ENCODE measurements around the gene EVA1B. TPM values are rescaled to one million over a fixed set of nuclear protein-coding genes. Genes with fewer than 3 reads are reported as not detected.

Gene EVA1B
- polyA plus RNA-seq, 4 donors: 43.1 to 142 (median 86.8) TPM

DNA sequence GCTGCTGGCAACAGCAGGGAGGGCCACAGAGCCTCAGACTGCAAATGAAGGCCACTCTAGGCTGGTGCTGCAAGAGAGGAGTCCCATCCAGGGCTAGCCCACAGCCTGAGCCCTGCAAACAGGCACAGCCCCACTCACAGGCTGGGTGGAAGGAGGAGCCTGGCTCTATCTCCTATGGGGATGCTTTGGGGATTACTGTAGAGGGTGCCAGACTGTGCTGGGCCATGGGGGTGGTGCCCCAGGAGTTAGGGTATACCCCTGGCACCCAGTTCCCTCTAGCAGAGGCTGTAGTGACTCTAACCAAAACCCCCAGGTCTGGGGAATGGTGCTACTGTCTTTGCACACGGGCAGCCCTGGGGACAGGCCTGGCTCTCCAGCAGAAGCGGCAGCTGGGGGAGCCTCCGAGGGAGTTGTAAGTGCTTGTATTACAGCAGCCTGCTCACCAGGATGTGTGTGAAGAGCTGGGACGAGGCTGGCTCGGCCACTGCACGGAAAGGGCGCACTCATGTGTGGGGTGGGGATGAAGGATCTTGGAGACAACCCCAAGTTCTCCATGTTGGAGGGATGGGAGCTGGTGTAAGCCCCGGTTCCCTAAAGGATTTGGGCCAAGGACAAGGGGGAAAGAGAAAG lies 23.4 kb upstream of the EVA1B start:
- no peak for DNase-seq (ENCODE audit: low read depth in 4 of 4, low spot score in 2 of 4)

DNA sequence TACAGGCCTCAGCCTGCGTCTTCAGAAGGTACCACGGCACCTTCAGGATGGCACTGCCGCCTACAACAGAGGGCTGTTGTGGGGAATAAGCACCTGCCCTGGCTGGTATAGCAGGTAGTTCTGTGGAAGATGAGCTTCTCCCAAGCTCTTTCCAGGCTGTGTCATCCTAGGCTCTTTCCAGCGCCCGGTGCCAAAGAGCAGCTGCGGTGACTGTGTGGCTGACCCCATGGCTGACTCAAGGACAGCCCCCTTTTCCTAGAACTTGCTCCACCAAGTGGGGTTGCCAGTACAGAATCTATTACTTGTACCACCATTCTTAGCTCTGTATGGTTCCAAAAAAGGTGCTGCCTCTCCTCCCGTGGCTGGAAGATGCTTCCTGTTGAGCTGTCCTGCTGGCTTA lies 21.9 kb upstream of the EVA1B start:
- no peak for DNase-seq (ENCODE audit: low read depth in 4 of 4, low spot score in 2 of 4)

DNA sequence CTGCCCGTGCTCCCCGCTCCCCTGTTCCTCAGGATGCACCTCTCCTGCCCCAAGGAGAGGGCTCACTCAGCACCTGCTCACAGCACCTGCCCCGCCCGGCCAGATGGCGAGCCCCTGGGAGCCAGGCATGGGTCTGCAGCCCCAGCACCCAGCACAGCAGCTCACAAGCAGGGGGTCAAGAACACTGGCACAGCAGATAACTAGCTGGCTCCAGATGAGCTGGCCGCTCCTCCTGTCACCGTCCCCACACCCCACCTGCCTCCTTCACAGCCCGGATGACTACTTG lies 20.9 kb upstream of the EVA1B start:
- DNase-seq (ENCODE audit: low read depth in 4 of 4, low spot score in 2 of 4): no peak

DNA sequence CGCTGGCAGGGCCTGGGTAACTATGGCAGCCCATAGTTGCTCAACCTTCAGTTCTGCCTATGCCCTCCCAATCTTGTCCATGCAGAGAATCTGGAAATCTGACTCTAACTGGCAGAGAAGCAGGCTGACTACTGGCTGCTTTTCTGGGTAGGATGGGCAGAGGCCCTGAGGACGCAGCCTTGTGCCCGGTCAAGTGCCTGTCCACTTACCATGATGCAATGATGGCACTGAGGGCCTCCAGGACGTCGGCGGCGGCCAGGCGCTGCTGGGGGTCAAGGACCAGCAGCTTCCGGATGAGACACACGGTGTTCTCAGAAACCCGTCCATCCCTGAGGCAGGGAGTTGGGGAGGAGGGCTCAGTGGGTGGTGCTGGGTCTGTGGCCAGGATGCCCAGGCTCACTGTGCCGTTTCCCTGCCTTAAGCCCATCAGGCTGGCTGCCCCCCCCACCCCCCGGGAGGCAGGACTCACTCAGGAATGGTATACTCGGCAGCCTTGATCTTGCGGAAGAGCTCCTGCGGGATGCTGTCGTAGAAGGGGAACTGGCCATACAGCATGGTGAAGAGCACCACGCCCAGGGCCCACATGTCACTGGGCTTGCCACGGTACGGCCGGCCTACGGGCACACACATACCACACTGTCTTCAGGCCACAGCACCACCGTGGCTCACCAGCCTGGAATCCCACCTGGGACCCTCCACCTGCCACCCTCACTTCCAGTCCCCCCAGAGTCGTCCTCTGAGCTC lies 20.4 kb upstream of the EVA1B start:
- DNase-seq (ENCODE audit: low read depth in 4 of 4, low spot score in 2 of 4): no peak

DNA sequence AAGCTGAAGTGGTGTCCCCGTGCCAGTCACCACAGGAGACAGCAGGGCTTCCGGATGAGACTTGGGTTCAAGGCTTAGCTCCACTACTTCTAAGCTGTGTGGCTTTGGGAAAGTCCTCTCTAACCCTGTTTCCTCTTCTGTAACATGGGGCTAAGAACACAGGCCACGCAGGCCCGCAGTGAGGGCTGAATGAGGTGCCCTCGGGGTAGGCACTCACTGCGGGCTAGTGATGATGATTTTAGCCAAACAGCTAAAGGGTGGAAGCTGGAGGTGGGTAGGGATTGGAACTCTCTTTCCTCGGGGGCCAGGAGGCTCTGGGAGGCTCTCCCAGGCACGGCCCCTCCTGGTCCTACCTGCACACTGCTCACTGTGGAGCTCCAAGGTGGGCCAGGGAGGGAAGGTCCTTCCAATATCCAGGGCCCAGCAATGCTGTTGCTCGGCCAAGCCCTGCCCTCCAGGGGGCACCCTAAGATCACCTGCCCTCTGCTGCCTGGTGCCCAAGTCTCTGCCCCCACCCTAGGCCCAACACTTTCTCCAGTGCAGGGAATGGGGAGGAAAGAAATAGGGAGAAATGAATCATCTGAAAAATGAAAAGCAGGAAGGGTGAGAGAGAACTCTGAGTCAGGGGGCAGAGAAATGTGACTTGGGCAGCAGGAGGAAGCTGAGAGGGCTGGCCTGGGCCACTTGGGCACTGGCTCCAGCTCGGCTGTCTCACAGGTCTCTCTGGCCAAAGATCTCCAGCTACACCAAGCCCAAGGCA lies 19.2 kb upstream of the EVA1B start:
- DNase-seq (ENCODE audit: low read depth in 4 of 4, low spot score in 2 of 4): no peak

DNA sequence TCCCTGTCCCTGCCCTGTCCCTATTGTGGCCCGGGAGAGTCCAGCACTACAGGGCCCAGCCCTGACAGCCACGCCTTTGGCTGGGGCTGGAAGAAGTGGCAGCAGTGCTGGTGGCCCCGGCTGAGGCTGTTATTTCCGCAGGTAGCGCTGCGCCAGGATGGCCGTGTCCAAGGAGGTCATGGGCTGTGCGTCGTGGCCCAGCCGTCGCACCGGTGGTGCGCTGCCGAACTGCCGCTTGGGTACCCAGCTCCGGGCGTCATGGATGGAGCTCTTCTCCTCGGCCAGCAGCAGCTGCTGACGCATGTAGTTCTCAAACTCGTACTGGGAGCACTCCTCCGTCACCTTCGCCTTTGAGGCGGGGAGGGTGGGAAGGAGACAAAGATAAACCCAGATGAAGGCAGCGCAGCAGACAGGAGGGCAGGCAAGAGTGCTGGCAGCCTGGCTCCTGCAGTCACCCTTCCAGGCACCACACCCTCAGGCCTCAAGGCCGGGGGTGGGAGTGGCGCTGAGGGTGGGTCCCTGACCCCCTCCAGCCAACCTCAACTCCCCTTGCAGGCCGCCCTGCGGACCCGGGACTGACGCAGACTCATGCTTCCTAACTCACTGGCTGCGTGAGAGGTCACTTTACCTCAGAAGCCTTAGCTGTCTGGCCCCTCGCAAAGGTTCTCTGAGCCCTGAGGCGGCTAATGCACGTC lies 18.3 kb upstream of the EVA1B start:
- DNase-seq (ENCODE audit: low read depth in 4 of 4, low spot score in 2 of 4): no peak

DNA sequence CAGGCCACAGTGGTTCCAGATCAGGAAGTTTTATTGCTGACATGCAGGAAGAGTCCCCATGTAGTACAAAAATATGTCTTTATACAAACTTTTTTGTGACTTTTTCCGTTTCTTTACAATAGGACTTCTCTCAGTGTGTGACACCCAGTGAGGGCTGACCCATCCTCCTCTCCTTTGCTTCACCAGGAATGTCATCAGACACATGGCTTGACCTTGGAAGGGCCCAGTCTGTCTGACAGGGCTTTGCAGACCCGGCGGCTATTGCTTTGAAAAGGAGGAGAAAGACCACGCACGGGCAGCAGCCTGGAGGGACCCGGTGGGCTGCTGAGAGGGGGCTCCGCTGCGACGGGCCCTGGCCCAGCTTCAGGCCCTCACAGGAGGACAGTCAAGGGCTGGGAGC lies 16.2 kb upstream of the EVA1B start:
- DNase-seq (ENCODE audit: low read depth in 4 of 4, low spot score in 2 of 4): no peak

DNA sequence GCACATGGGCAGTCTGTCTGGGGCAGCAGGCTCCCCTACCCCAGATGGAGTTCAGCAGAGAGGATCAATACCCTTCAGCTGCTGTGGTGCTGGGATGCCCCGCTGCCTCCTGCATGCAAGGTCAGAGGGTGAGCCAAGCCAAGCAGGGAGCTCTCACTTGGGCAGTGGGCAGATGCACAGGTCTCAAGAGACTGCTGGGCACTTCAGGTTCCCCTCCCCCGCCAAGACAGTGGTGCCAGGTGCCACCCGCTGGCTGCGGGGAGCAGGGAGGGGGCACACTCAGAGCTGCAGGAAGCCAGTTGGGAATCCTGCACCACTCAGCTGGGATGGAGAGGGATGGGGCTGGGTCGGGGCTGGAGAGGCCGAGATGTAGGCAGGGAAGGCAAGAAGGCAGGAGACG lies 15.8 kb upstream of the EVA1B start:
- no peak for DNase-seq (ENCODE audit: low read depth in 4 of 4, low spot score in 2 of 4)

DNA sequence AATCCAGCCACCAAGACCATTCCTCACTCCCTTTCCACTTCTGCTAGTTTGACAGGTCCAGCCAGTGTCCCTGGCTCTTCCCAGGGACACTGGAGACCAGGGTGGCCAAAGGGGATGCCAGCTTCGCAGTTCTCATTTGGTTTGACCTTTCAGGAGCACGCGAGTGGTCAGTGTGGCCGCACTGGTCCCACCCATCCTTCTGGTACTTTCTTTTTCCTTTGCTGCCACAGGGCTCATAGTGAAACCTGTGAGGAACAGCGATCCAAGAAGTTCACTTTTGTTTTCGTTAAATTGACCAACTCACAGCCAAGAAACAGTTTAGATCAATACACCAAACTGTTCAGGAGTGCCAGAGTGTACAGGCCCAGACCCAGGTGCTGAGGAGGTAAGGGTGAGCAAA lies 14.4 kb upstream of the EVA1B start:
- DNase-seq (ENCODE audit: low read depth in 4 of 4, low spot score in 2 of 4): no peak

DNA sequence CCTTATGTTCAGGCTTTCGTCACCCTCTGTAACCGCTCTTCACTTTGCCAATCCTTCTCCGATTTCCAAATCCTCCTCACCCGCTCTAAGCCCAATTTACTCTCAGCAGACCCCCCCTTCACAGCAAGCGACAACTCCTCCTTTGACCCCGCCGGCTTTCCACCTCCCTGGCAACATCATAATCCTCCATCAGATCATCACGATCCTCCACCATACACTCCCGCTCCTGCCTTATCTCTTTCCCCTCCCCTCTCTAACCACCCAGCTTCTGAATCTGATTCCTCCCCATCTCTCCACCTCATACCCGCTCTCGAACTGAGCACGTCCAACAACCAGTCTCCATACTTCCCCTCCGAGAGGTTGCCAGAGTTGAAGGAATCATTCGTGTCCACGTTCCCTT lies 7.5 kb upstream of the EVA1B start:
- no peak for DNase-seq (ENCODE audit: low read depth in 4 of 4, low spot score in 2 of 4)

DNA sequence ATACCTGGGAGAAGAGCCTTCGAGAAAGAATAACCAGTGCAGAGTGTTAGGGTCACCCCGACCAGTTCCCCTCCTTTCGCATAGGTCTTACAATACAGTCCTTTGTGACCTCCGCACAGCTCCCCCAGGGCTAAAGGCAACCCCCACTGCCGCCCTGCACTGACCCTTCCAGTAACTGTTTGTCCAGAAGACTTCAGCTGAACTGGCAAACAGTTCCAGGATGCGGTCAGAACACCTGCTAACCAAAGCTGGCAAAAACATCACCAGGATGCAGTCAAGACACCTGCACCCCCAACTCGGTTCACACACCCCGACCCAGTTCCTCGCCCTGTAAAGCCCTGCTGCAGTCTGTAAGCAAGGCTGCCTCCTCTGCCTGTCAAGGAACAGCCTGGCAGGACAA lies 6.4 kb upstream of the EVA1B start:
- DNase-seq (ENCODE audit: low read depth in 4 of 4, low spot score in 2 of 4): no peak

DNA sequence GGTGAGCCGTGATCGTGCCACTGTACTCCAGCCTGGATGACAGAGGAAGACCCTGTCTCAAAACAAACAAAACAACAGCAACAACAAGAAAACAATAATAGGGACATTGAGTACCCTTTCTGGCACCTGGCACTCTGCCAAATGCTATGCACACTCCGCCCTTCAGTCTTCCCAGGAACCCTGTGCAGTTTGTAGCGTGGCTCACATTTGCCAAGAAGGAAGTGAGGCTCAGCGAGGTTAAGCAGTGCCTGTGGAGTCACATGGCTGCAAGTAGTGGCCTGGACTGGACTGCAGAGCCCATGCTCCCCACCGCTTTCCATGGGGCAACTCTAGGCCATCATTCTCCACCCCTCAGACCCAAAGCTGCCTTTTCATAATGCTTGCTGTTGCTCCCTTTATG lies 5.3 kb upstream of the EVA1B start:
- DNase-seq (ENCODE audit: low read depth in 4 of 4, low spot score in 2 of 4): no peak

DNA sequence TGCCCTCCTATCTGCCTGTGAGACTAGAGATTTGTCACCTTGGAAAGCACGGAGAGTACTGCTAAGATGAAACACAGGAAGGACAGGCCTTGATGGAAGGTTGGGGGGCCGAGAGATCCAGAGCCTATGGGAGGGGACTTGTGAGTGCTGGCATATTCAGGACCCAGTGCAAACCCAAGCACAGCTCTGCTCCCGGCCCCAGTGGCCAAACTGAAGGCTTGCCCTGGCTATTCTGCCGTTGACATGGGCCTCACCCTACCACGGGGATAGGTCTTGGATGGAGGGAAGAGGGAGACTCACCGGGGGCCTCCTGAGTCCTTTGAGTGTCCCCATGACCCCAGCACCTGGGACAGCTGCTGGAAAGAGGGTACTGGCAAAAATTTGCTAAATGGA lies 4.6 kb upstream of the EVA1B start:
- no peak for DNase-seq (ENCODE audit: low read depth in 4 of 4, low spot score in 2 of 4)

DNA sequence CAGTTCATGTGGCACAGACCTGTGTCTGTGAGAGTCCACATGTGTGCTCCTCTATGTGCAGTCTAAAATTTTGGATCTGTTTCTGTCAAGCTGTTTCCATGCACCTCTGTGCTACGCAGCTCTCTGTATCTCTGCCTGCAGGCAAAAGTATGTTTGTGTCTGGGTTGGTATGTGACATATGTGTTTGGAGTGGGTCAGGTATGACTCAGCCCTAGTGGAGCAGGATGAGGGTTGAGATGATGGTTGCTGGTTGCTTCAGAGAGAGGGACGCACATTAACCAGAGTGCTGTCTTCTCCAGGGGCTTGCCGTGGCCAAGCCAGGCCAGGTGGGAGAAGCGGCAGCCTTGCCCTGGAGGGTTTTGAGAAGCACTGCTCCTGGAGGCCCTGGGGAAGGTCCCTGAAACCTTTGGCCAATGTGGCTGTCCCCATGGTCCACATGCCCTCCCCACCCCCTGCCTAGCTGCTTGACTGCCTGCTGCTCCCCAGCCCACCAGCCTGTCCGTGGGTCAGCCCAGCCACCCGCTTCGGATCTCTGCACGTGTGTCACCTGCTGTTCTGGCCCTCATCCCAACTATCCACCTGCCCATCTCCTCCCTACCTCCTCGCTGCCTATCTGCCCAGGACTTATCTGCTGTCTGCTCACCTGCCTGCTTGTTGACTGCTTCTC lies 4.1 kb upstream of the EVA1B start:
- DNase-seq (ENCODE audit: low read depth in 4 of 4, low spot score in 2 of 4): no peak

DNA sequence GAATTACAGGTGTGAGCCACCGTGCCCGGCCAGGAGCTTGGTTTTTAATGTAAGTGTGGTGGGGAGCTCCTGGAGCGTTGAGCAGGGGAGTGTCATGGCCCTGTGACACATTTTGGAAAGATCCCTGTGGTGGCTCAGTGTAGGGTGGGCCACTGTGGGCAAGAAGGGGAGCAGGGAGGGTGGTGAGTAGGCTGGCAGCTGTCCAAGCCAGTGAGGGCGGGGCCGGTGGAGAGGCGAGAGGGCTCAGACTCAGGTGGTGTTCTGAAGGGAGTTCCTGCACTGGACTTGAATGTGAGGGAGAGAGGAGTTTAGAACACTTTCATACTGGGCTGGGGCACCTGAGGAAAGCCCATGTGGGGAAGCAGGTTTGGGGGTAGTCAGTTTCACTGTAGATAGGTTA lies 3.1 kb upstream of the EVA1B start:
- DNase-seq (ENCODE audit: low read depth in 4 of 4, low spot score in 2 of 4): no peak

DNA sequence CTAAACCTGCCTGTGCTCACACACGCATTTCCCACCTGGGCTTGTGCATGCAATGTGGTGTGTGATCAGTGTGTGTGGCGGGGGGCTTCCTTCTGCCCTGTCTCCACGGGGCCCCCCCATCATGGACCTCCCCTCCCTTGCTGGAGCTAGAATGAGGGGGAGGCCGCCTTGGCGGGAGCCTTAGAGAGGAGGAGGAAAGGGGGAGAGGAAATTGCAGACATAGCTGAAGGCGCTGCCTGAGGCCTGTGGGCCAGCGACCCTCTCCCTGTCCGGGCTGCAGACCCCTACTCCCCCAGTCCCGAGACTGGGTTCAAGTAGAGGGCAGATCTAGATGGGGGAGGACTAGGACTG lies 883 bp upstream of the EVA1B start:
- peak in 2 of 4 donors; percentile 63 to 73 for DNase-seq (ENCODE audit: low read depth in 4 of 4, low spot score in 2 of 4)

DNA sequence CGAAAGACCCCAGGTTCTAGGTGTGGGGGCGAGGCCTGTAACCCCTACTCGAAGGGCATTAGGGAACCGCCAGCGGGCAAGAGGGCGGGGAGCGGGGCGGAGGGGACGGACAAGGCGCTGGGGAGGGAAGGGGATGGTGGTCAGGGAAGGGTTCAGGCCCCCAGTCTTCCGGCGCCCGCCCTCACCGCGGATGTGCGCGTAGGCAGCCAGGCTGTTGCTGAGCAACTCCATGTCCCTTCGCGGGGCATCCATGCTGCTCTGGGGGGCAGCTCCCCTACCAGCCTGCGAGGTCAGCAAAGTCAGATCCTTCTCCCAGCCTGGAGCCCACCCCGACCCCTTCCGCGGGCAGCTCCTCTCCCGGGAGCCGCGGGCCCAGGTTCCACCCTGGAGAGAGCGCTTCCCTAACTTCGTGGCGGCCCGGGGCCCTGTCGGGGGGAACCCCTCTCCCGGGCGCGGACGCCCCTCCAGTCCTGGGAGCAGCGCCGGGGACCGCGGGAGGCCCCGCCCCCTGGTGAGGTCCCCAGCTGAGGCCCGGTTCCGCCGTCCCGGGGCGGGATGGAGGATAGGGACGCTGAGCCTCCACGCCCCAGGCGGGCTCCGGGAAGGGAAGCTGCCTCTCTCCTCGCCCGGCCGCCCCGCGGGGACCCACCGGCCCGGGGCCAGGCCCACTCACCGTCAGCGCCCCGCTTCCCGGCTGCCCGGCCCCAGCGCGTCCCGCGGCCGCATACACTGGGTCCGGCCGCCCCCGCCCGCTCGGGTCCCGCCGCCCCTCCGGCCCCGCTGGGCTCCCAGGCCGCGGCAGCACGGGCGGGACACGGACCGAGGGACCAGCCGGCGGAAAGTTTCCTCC lies 434 bp downstream of the EVA1B start:
- DNase-seq (ENCODE audit: low read depth in 4 of 4, low spot score in 2 of 4): no peak

DNA sequence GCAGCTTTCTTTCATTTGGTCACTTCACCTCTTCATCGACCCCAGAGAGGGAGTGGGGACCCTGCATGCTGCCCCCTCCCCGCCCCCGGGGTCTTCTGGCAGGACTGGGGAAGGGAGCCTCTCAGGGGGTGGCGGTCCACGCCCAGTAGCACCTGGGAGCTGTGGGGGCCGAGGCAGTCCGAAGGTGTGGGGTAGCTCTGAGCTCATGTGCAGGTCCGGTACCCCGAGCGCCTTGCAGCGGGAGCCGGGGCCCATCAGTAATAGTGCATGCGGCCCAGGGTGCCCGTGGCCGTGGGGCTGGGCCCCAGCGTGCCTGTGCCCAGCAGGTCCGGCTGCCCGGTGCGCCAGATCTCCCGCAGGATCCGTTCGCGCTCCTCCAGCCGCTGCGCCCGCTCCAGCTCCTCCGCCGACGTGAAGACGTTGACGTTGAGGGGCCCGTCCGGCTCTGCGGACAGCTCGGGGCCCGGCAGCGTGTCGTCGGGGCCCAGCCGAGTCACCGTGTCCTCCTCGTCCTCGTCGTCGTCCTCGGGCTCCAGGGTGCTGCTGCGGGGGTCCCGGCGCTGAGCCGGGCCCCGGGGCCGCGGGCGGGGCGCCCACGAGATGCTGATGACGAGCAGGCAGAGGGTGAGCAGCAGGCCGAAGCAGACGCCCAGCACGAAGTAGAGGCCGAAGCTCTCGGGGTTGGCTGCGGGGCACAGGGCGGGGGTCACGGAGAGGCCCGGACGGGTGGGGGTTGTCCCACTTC lies 1.2 kb downstream of the EVA1B start:
- DNase-seq (ENCODE audit: low read depth in 4 of 4, low spot score in 2 of 4): no peak

DNA sequence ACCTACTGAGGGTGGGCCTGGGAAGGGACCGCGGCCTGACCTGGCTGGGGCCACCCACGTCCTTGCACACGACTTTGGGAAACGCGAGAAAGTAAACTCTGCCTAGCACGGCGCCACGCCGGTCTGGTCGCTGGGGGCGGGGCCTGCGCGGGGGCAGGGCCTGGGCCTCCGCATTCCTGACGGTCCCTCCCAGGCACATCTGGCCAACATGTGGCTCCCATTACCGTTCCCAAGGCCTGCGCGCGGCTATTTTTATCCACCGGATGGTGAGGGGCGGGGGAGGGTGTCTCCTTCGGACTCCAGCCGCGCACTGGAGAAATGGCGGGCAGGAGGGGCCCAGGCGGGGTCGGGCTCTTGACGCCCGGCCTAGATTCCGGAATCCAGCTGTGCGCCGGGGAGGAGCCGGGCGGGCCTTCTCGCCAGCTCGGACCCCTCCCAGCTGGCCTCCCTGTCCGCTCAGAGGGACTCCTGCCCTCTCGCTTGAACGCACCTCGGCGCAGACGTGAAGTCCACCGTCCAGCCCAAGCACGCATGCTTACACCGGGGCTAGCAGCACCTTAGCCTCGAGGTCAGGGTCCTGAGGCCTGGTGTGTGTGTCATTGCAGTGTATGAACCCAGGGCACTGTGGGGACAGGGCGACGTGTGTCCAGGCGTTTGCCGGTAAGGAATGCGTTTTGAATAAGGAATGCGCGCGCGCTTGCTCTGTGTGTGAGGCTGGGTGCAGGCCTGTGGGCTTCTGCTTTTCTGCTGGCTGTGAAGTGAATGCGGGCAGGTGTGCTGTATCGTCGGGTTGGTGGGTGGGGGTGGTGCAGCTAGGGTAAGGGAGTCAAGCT lies 2.1 kb downstream of the EVA1B start:
- DNase-seq (ENCODE audit: low read depth in 4 of 4, low spot score in 2 of 4): peak in 3 of 4 donors; percentile 77 to 90 (median 83)

All from left renal cortex interstitium (tissue), 4 donors.